Right lobe of liver (tissue), 6 donors: ENCODE data around the gene KDM1B. TPM values are rescaled to one million over a fixed set of nuclear protein-coding genes. Genes with fewer than 3 reads are reported as not detected.

Source experiments
- ATAC-seq, 4 donors: fragments of 200-7000 bp; cut with Tn5 transposase; one replicate each; pipeline ENCODE4 v1.9.1; 2020; ENCODE audit warnings: mild to moderate bottlenecking in 4 of 4, moderate library complexity in 4 of 4
- DNase-seq, 3 donors: peaks; one replicate each; pipeline ENCODE4 v3.0.0-alpha.2; 2020
- H3K27ac ChIP-seq, 3 donors: fragments of 200-600 bp; one replicate each; pipeline ENCODE4 v1.8.0; 2022
- H3K27me3 ChIP-seq, 2 donors: fragments of 200-600 bp; one replicate each; pipeline ENCODE4 v1.8.0; 2022
- H3K36me3 ChIP-seq, 4 donors: fragments of 200-600 bp; sonication (generic) in 1 of 4; one replicate each; pipeline versions ENCODE4 v1.5.1 to v1.8.0; 2017 to 2022; ENCODE audit warnings: control low read depth in 1 of 4
- H3K4me1 ChIP-seq, 4 donors: fragments of 200-600 bp; sonication (generic) in 1 of 4; one replicate each; pipeline versions ENCODE4 v1.5.1 to v1.8.0; 2017 to 2022; ENCODE audit warnings: control low read depth in 1 of 4
- H3K4me3 ChIP-seq, 3 donors: fragments of 200-600 bp; one replicate each; pipeline ENCODE4 v1.8.0; 2022
- H3K9me3 ChIP-seq, 4 donors: fragments of 200-600 bp; sonication (generic) in 1 of 4; one replicate each; pipeline versions ENCODE4 v1.5.1 to v1.8.0; 2017 to 2022; ENCODE audit warnings: control low read depth in 1 of 4
- CTCF ChIP-seq, 4 donors: fragments of 200-600 bp in 3 of 4; fragments of 450-650 bp in 1 of 4; IDR thresholded peaks; one replicate each; pipeline versions ENCODE4 v1.5.1 to v1.8.0; 2016 to 2022; ENCODE audit warnings: antibody characterized with exemption in 4 of 4, mild to moderate bottlenecking in 2 of 4
- POLR2A ChIP-seq: fragments of 450-650 bp; IDR thresholded peaks from one replicate; pipeline ENCODE4 v1.6.1; 2017; ENCODE audit warnings: antibody characterized with exemption, mild to moderate bottlenecking
- WGBS: methylation state at CpG from one replicate; pipeline ENCODE4 v1.1.6; 2018; ENCODE audit warnings: low coverage, low lambda C conversion rate; ENCODE audit not compliant: insufficient coverage; ENCODE audit errors: missing lambda C conversion rate; 5-methylcytosine and 5-hydroxymethylcytosine counted together
- intact Hi-C, 2 donors: fragments of 100-400 bp; cut with DNase I; formaldehyde crosslinking; loops; one replicate each; pipeline versions ENCODE4 v1.11.2 to v1.14.1; 2022
- total RNA-seq, 6 experiments: library from RNA; depleted of rRNA in 2 of 6; stranded (reverse); fragments of >200 nt in 2 of 6; fragmentation: NEBNext Ultra II Directional in 3 of 6; extraction: Animal tissue kit (Norgen Biotek cat#: 25700) in 3 of 6; gene quantifications; one replicate each; pipeline versions ENCODE4 v1.1.0 to v1.2.4, GENCODE V29; 2016 to 2023
- donor health status: DM: no; HTN: yes; CAD: no.
- donor health status: DM: no; HTN: no; CAD: no.
- donor health status: DM: no; HTN: no; CAD: no.
- donor health status: DM: no; HTN: yes; CAD: no.
- donor health status: DM: no; HTN: yes; CAD: no.

The KDM1B gene
- total RNA-seq, 6 experiments from 2014 or later = 5.0 to 12.1 (median 9.3) TPM

- WGBS = 0% methylated on average over 12 of the region's 113 CpGs
- H3K9me3 ChIP-seq = no peaks in the 10 kb centered on the region
- ATAC-seq = peak; percentile 80 to 91 (median 86)
Measured at GRCh38 chr6:18264219-18264922, 109.1 kb downstream of the KDM1B start, which contains the start of gene DEK. Gene DEK, minus strand, starts transcription at chr6:18264530. Its CDS starts 543 bp downstream, at chr6:18263987.

GRCh38 chr6:18264923-18265377 is 109.7 kb downstream of the KDM1B start:
- Histone ChIP-seq H3K4me1 (peaks cover 0 to 9% (median 2%) of the 10 kb centered on the region in 4 donors), H3K36me3 (no peaks in the 10 kb centered on the region), H3K4me3 (peak overlapping the region; percentile 83 to 87 (median 84)), H3K27ac (peak overlapping the region; percentile 93 to 96 (median 94)), H3K9me3 (no peaks in the 10 kb centered on the region), H3K27me3 (no peaks in the 10 kb centered on the region)
- WGBS = 1% methylated on average over 11 of the region's 11 CpGs
- no peak for TF ChIP-seq CTCF (IDR thresholded peaks at IDR 0.05)
- intact Hi-C loops = no loop called here
- ATAC-seq (peak in 1 of 4 donors; percentile 2), DNase-seq (no peak)

More at GRCh38 chr6:18264219-18264922, 109.1 kb downstream of the KDM1B start, which contains the start of gene DEK:
- H3K36me3 ChIP-seq = no peaks in the 10 kb centered on the region
- intact Hi-C loops = no loop called here
- TF ChIP-seq CTCF (IDR thresholded peaks at IDR 0.05) = peak; percentile 47 to 72 (median 52)
- peak; percentile 49 for TF ChIP-seq POLR2A
- peaks cover 0 to 9% (median 2%) of the 10 kb centered on the region in 4 donors for H3K4me1 ChIP-seq
- H3K27me3 ChIP-seq = no peaks in the 10 kb centered on the region
- H3K27ac ChIP-seq = peak within 1 kb of the TSS; percentile 93 to 96 (median 94)
- DNase-seq = peak; percentile 87 to 91 (median 90)
- peak within 1 kb of the TSS; percentile 83 to 87 (median 84) for H3K4me3 ChIP-seq

GRCh38 chr6:18265787-18266522 is 110.7 kb downstream of the KDM1B start:
- no peak for ATAC-seq
- peak in 1 of 3 donors; percentile 23 for DNase-seq

GRCh38 chr6:18266523-18266912 is 111.3 kb downstream of the KDM1B start:
- Histone ChIP-seq H3K36me3 (no peaks in the 10 kb centered on the region), H3K9me3 (no peaks in the 10 kb centered on the region), H3K27me3 (no peaks in the 10 kb centered on the region), H3K27ac (no peak overlapping the region), H3K4me3 (no peak overlapping the region), H3K4me1 (peaks cover 0 to 9% (median 2%) of the 10 kb centered on the region in 4 donors)
- ATAC-seq (no peak), DNase-seq (no peak)
- intact Hi-C loops = no loop called here
- TF ChIP-seq CTCF (IDR thresholded peaks at IDR 0.05) = no peak
- no peak for TF ChIP-seq POLR2A
- 100% methylated on average over 3 of the region's 11 CpGs for WGBS

More at GRCh38 chr6:18265787-18266522, 110.7 kb downstream of the KDM1B start:
- Histone ChIP-seq H3K4me3 (no peak overlapping the region), H3K27ac (no peak overlapping the region), H3K27me3 (no peaks in the 10 kb centered on the region), H3K9me3 (no peaks in the 10 kb centered on the region), H3K36me3 (no peaks in the 10 kb centered on the region), H3K4me1 (peaks cover 0 to 9% (median 2%) of the 10 kb centered on the region in 4 donors)
- intact Hi-C loops = no loop called here
- TF ChIP-seq POLR2A = no peak
- WGBS = 100% methylated on average over 5 of the region's 14 CpGs
